CD4-positive, alpha-beta T cell (primary cell): ENCODE data around the gene C6orf89. TPM values are rescaled to one million over a fixed set of nuclear protein-coding genes. Genes with fewer than 3 reads are reported as not detected.

Source experiments
- ATAC-seq: fragments of 200-7000 bp; cut with Tn5 transposase; one replicate; pipeline ENCODE4 v1.10.0; 2022; ENCODE audit warnings: mild to moderate bottlenecking; ENCODE audit not compliant: poor library complexity
- CTCF ChIA-PET: fragments of 350-600 bp; sonication (Branson Sonifier 250); formaldehyde crosslinking; loops from one replicate; lab custom pipeline; 2021; ENCODE audit warnings: antibody characterized with exemption, inconsistent platforms; lab: Charles Lee
- POLR2A ChIA-PET: fragments of 350-600 bp; sonication (Branson Sonifier 250); formaldehyde crosslinking; loops from one replicate; lab custom pipeline; 2021; ENCODE audit warnings: antibody characterized with exemption, inconsistent platforms; lab: Charles Lee
- DNase-seq, 14 experiments: peaks; one replicate each; pipeline ENCODE4 v3.0.0-alpha.2; 2013 to 2020; ENCODE audit warnings: mixed read lengths in 2 of 14
- H3K27ac ChIP-seq, 2 donors: one replicate each; pipeline versions ENCODE4 v1.5.1 to v1.7.0; 2013; ENCODE audit warnings: low read length in 2 of 2, low read depth in 1 of 2, mild to moderate bottlenecking in 1 of 2
- H3K27me3 ChIP-seq, 2 experiments: 1 replicate in 1 of 2; 2 replicates in 1 of 2; pipeline versions ENCODE4 v1.6.1 to v1.7.0; 2013; ENCODE audit warnings: low read length in 2 of 2, control low read depth in 1 of 2, mild to moderate bottlenecking in 1 of 2, moderate library complexity in 1 of 2; ENCODE audit not compliant: insufficient read depth in 2 of 2, control insufficient read depth in 1 of 2
- H3K36me3 ChIP-seq: one replicate; pipeline ENCODE4 v1.6.1; 2013; ENCODE audit warnings: low read length, control low read depth; ENCODE audit not compliant: insufficient read depth
- H3K4me1 ChIP-seq: one replicate; pipeline ENCODE4 v1.6.1; 2013; ENCODE audit warnings: low read length, control low read depth; ENCODE audit not compliant: insufficient read depth
- H3K4me3 ChIP-seq: one replicate; pipeline ENCODE4 v1.5.1; 2013; ENCODE audit warnings: mild to moderate bottlenecking, low read length, moderate library complexity
- H3K9me3 ChIP-seq, 2 experiments: 1 replicate in 1 of 2; 2 replicates in 1 of 2; pipeline versions ENCODE4 v1.6.1 to v1.7.0; 2013; ENCODE audit warnings: low read length in 2 of 2, mild to moderate bottlenecking in 2 of 2, control low read depth in 1 of 2, moderate library complexity in 1 of 2; ENCODE audit not compliant: control insufficient read depth in 1 of 2, insufficient read depth in 1 of 2
- H3K27ac Mint-ChIP-seq: one replicate; pipeline ENCODE4 v1.8.0; 2020; ENCODE audit warnings: mixed read lengths
- H3K27me3 Mint-ChIP-seq: one replicate; pipeline ENCODE4 v1.8.0; 2021; ENCODE audit warnings: mixed read lengths
- H3K36me3 Mint-ChIP-seq: one replicate; pipeline ENCODE4 v1.8.0; 2021; ENCODE audit warnings: low read depth, mixed read lengths
- H3K4me1 Mint-ChIP-seq: one replicate; pipeline ENCODE4 v1.8.0; 2021; ENCODE audit warnings: low read depth, mixed read lengths
- H3K4me3 Mint-ChIP-seq: one replicate; pipeline ENCODE4 v1.8.0; 2020; ENCODE audit warnings: mild to moderate bottlenecking, mixed read lengths
- H3K9me3 Mint-ChIP-seq: one replicate; pipeline ENCODE4 v1.8.0; 2020; ENCODE audit warnings: mixed read lengths
- CTCF ChIP-seq: fragments of 200-600 bp; IDR thresholded peaks from one replicate; pipeline ENCODE4 v1.8.0; 2022; ENCODE audit warnings: antibody characterized with exemption, mild to moderate bottlenecking
- intact Hi-C, 2 experiments: fragments of 100-400 bp; cut with DNase I in 1 of 2; cut with micrococcal nuclease in 1 of 2; formaldehyde crosslinking; loops; one replicate each; pipeline versions ENCODE4 v1.15.1 to v1.9.0; 2023 to 2025; cut with DNase I, micrococcal nuclease
- total RNA-seq, 174 experiments: library from RNA in 2 of 174; stranded (reverse) in 2 of 174; gene quantifications; one replicate each; pipeline ENCODE4 v1.2.3 and lab custom pipeline; 2021 to 2026

The C6orf89 gene
- total RNA-seq, 2 experiments from 2014 or later: 23.7 to 24.0 TPM

DNA sequence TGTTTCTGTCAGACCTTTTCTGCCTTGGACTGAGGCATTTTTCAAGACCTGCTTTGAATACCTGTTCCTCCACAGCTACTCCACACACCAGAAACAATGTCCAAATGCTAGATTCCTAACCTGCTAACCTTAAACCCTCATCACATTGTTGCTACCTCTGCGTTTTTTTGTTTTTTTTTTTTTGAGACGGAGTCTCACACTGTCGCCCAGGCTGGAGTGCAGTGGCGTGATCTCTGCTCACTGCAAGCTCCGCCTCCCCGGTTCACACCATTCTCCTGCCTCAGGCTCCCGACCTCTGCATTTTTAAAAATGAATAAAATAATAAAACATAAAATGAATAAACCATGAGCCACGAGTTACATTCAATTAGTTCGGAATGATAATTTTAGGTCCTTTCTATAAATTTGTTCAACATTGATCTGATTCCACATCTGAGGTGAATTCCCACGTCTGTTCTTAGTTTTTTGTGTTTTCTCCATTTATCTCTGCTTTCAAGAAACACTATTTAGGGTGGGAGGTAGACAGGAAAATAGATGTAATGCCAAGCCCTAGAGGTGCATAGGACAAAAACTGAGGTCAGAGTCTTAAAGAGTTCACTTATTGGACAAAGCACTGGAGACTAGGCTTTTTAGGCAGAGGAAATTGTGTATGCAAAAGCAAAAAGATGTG lies 1.3 kb downstream of the C6orf89 start:
- ChIA-PET CTCF (no interaction called here), POLR2A (no interaction called here)
- no peak overlapping the region for H3K4me3 ChIP-seq
- intact Hi-C loops: loop anchor here (5.0 kb wide), 3 partner anchors 75 to 370 kb away; partner anchors contain the start of genes PIM1 (in 1 of the 2), TBC1D22B (in 1 of the 2) and TMEM217 (in 1 of the 2)
- TF ChIP-seq CTCF: no peak
- H3K27ac Mint-ChIP-seq: peak overlapping the region; percentile 90
- no peaks in the 10 kb centered on the region for H3K27me3 Mint-ChIP-seq
- peaks cover 5% of the 10 kb centered on the region for H3K36me3 ChIP-seq
- no peaks in the 10 kb centered on the region for H3K27me3 ChIP-seq
- H3K9me3 ChIP-seq: no peaks in the 10 kb centered on the region
- H3K4me1 Mint-ChIP-seq: peaks cover 47% of the 10 kb centered on the region
- peaks cover 19% of the 10 kb centered on the region for H3K4me1 ChIP-seq
- no peak for DNase-seq
- no peak overlapping the region for H3K27ac ChIP-seq
- ATAC-seq: no peak
- H3K9me3 Mint-ChIP-seq: no peaks in the 10 kb centered on the region
- peaks cover 3% of the 10 kb centered on the region for H3K36me3 Mint-ChIP-seq
- H3K4me3 Mint-ChIP-seq: peak overlapping the region; percentile 82

DNA sequence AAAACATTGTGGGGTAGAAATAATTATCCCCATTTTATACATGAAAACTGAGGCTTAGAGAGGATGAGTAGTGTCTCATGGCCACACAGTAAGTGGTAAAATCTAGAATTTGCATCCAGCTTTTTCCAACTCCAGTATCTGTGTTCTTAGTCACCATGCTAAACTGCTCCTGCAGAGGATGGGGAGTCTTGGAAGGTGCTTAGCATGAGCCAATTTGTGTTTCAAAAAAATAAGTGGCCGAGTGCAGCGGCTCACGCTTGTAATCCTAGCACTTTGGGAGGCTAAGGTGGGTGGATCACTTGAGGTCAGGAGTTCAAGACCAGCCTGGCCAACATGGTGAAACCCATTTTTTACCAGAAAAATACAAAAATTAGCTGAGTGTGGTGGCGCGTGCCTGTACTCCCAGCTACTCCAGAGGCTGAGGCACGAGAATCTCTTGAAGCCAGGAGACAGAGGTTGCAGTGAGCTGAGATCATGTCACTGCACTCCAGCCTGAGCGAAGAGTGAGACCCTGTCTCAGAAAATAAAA lies 2.4 kb downstream of the C6orf89 start:
- Histone ChIP-seq H3K27ac (no peak overlapping the region), H3K9me3 (no peaks in the 10 kb centered on the region), H3K27me3 (no peaks in the 10 kb centered on the region), H3K4me1 (peaks cover 19% of the 10 kb centered on the region), H3K36me3 (peaks cover 9% of the 10 kb centered on the region), H3K4me3 (no peak overlapping the region)
- ChIA-PET POLR2A (interaction anchor here (1.8 kb wide), 1 partner anchor 13 kb away, joined by 6 read pairs; the partner anchor contains the start of gene PPIL1), CTCF (interaction anchor here (1.2 to 2.2 kb wide), 2 partner anchors 14 to 129 kb away, joined by 5 to 6 read pairs; partner anchors contain the start of gene PPIL1)
- intact Hi-C loops: loop anchor here (5.0 kb wide), 3 partner anchors 74 to 369 kb away; partner anchors contain the start of genes PIM1 (in 1 of the 2), TBC1D22B (in 1 of the 2) and TMEM217 (in 1 of the 2)
- peaks cover 47% of the 10 kb centered on the region for H3K4me1 Mint-ChIP-seq
- H3K36me3 Mint-ChIP-seq: peaks cover 8% of the 10 kb centered on the region
- no peak overlapping the region for H3K27ac Mint-ChIP-seq
- no peak for TF ChIP-seq CTCF
- H3K4me3 Mint-ChIP-seq: peak overlapping the region; percentile 8
- DNase-seq (no peak), ATAC-seq (no peak)
- no peaks in the 10 kb centered on the region for H3K27me3 Mint-ChIP-seq
- no peaks in the 10 kb centered on the region for H3K9me3 Mint-ChIP-seq

DNA sequence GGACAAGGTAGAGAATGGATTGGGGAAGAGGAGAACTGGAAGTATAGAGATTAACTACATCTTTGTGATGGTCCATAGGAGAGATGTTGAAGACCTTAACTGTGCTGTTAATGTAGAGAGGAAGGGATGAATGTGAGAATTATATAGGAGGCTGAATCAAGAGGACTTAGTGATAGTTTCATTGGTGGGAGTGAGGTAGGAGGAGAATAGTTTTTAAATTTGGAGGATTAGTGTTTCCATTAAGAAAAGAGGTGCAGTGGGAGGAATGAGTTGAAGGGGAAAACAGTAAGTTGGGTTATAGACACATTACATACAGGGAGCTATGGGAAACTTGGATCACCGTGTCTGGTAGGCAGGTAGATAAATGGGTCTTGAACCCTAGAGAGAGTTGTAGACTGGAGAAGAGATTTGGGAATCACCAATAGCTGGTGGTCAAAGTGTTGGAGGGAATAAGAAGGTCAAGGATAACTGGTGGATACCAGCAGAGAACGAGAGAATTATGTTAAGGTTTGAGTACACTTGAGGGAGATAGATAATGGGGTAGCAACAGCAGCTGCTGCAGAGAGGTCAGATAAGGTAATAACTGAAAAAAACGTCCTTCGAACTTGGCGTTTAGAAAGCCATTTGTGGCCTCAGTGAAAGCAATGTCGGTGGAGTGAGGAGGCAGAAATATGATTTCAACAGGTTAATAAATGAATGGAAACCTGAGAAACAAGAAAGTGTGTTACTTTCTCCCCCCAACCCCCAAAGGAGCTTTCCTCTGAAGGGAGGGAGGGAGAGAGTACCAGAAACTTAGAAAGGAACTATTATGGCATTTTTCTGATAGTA lies 3.1 kb downstream of the C6orf89 start:
- ChIA-PET CTCF (interaction anchor here (0.5 to 2.2 kb wide), 5 partner anchors 9 to 255 kb away, joined by 3 to 6 read pairs (median 4); partner anchors contain the start of gene PPIL1), POLR2A (interaction anchor here (1.3 to 1.8 kb wide), 3 partner anchors 14 to 129 kb away, joined by 3 to 6 read pairs (median 6); partner anchors contain the start of genes MTCH1 and PPIL1)
- Histone ChIP-seq H3K9me3 (no peaks in the 10 kb centered on the region), H3K4me3 (no peak overlapping the region), H3K27me3 (no peaks in the 10 kb centered on the region), H3K4me1 (peaks cover 19% of the 10 kb centered on the region), H3K36me3 (peaks cover 9% of the 10 kb centered on the region), H3K27ac (no peak overlapping the region)
- no peaks in the 10 kb centered on the region for H3K27me3 Mint-ChIP-seq
- DNase-seq (no peak), ATAC-seq (no peak)
- peak overlapping the region; percentile 1 for H3K27ac Mint-ChIP-seq
- TF ChIP-seq CTCF: no peak
- no peaks in the 10 kb centered on the region for H3K9me3 Mint-ChIP-seq
- intact Hi-C loops: loop anchor here (5.0 kb wide), 3 partner anchors 73 to 368 kb away; partner anchors contain the start of genes PIM1 (in 1 of the 2), TBC1D22B (in 1 of the 2) and TMEM217 (in 1 of the 2)
- peaks cover 47% of the 10 kb centered on the region for H3K4me1 Mint-ChIP-seq
- H3K36me3 Mint-ChIP-seq: peaks cover 8% of the 10 kb centered on the region
- H3K4me3 Mint-ChIP-seq: peak overlapping the region; percentile 4
